Measurements from ENCODE around the gene LMNB1.
"Not testable (repeated sequence)": the region's sequence is repeated elsewhere in the genome, so short reads cannot be mapped to it uniquely, and the experiment has no call there.

Gene LMNB1

DNA sequence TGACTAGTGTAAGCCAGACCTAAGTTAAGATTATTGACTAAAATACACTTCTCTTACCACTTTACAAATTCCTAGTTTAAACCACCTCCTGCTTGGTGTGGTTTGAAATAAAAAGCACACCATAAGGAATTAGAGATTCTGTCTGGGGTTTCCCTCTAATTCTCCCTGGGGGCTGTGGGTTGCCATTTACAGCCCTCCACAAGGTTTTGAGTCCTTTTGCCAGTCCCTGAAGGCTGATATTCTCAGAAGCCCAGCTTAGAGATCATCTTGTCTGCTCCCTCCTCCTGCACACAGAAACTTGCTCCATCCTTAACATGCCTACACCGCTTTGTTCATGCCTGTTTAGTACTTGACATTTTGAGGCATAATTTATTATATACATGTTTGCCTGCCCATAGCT lies 7.2 kb upstream of the LMNB1 start:
- Histone ChIP-seq H3K9me2 (ENCODE audit: low read depth, low read length) (no peaks in the 10 kb centered on the region), H3K4me3 (ENCODE audit: low read depth, low read length, poor library complexity, severe bottlenecking) (no peak overlapping the region), H3K36me3 (ENCODE audit: insufficient read depth, low read length) (no peaks in the 10 kb centered on the region), H3F3A (ENCODE audit: insufficient read depth, low read length) (peaks cover 5% of the 10 kb centered on the region; the same call in 1 of the 2 replicates), H4K20me1 (ENCODE audit: insufficient read depth, low read length) (no peaks in the 10 kb centered on the region), H3K27ac (ENCODE audit: low read depth, low read length, poor library complexity, severe bottlenecking) (no peak overlapping the region), H2AFZ (ENCODE audit: low read length) (no peak overlapping the region), H3K9ac (ENCODE audit: low read length) (no peak overlapping the region), H3K79me2 (ENCODE audit: insufficient read depth, low read length) (no peaks in the 10 kb centered on the region), H3K27me3 (ENCODE audit: insufficient read depth, low read length) (no peaks in the 10 kb centered on the region), H3K4me2 (ENCODE audit: low read length) (no peak overlapping the region), H3K4me1 (ENCODE audit: insufficient read depth, low read length, severe bottlenecking) (no peaks in the 10 kb centered on the region), H3K9me3 (ENCODE audit: low read length) (no peaks in the 10 kb centered on the region)
- no peak for TF ChIP-seq EZH2 (IDR thresholded peaks at IDR 0.05; ENCODE audit: borderline replicate concordance, low read length)
- no peak for TF ChIP-seq CTCF (IDR thresholded peaks at IDR 0.05; ENCODE audit: low read length)

DNA sequence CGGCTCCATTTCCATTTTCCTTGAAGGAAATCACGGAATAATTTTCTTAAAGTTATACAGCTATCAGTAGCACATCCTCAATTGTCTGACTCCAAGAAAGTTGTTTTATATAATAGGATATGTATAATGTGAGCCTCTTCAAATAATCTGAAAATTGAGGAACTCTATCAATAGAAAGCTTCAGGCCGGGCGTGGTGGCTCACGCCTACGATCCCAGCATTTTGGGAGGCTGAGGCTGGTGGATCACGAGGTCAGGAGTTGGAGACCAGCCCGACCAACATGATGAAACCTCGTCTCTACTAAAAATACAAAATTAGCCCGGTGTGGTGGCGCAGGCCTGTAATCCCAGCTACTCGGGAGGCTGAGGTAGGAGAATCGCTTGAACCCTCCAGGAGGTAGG lies 3.4 kb upstream of the LMNB1 start:
- not testable (repeated sequence) for H3K9me3 ChIP-seq (ENCODE audit: low read length); H2AFZ ChIP-seq (ENCODE audit: low read length); H4K20me1 ChIP-seq (ENCODE audit: insufficient read depth, low read length); H3K27me3 ChIP-seq (ENCODE audit: insufficient read depth, low read length); H3K79me2 ChIP-seq (ENCODE audit: insufficient read depth, low read length); H3K9me2 ChIP-seq (ENCODE audit: low read depth, low read length); H3K4me2 ChIP-seq (ENCODE audit: low read length); H3K27ac ChIP-seq (ENCODE audit: low read depth, low read length, poor library complexity, severe bottlenecking); H3F3A ChIP-seq (ENCODE audit: insufficient read depth, low read length); H3K4me3 ChIP-seq (ENCODE audit: low read depth, low read length, poor library complexity, severe bottlenecking); H3K9ac ChIP-seq (ENCODE audit: low read length)
- Histone ChIP-seq H3K36me3 (ENCODE audit: insufficient read depth, low read length) (peaks cover 10% of the 10 kb centered on the region; the same call in 1 of the 2 replicates), H3K4me1 (ENCODE audit: insufficient read depth, low read length, severe bottlenecking) (peaks cover 12% of the 10 kb centered on the region)

- peaks cover 12% of the 10 kb centered on the region for H3K79me2 ChIP-seq (ENCODE audit: insufficient read depth, low read length)
- not testable (repeated sequence) for H4K20me1 ChIP-seq (ENCODE audit: insufficient read depth, low read length); H3K4me2 ChIP-seq (ENCODE audit: low read length); H3K9ac ChIP-seq (ENCODE audit: low read length); H3K9me3 ChIP-seq (ENCODE audit: low read length); H3K27ac ChIP-seq (ENCODE audit: low read depth, low read length, poor library complexity, severe bottlenecking); H3K27me3 ChIP-seq (ENCODE audit: insufficient read depth, low read length); H3F3A ChIP-seq (ENCODE audit: insufficient read depth, low read length); H2AFZ ChIP-seq (ENCODE audit: low read length); H3K4me3 ChIP-seq (ENCODE audit: low read depth, low read length, poor library complexity, severe bottlenecking); H3K9me2 ChIP-seq (ENCODE audit: low read depth, low read length)
- H3K36me3 ChIP-seq (ENCODE audit: insufficient read depth, low read length), result peaks cover 13% of the 10 kb centered on the region; the same call in 1 of the 2 replicates
- H3K4me1 ChIP-seq (ENCODE audit: insufficient read depth, low read length, severe bottlenecking), result peaks cover 17% of the 10 kb centered on the region
These were observed 2.3 kb upstream of the LMNB1 start for GRCh38 chr5:126774595-126774994.

DNA sequence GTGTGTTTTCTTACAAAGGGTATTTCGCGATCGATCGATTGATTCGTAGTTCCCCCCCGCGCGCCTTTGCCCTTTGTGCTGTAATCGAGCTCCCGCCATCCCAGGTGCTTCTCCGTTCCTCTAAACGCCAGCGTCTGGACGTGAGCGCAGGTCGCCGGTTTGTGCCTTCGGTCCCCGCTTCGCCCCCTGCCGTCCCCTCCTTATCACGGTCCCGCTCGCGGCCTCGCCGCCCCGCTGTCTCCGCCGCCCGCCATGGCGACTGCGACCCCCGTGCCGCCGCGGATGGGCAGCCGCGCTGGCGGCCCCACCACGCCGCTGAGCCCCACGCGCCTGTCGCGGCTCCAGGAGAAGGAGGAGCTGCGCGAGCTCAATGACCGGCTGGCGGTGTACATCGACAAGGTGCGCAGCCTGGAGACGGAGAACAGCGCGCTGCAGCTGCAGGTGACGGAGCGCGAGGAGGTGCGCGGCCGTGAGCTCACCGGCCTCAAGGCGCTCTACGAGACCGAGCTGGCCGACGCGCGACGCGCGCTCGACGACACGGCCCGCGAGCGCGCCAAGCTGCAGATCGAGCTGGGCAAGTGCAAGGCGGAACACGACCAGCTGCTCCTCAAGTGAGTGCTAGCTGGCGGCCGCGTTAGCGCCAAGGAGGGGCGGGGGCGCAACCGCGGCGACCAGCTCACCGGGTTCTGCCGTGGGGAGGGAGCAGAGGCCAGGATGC lies 480 bp downstream of the LMNB1 start:
- peak overlapping the region; percentile 94 for H3K27ac ChIP-seq (ENCODE audit: low read depth, low read length, poor library complexity, severe bottlenecking)
- H3K4me1 ChIP-seq (ENCODE audit: insufficient read depth, low read length, severe bottlenecking), result peaks cover 43% of the 10 kb centered on the region
- no peaks in the 10 kb centered on the region for H3F3A ChIP-seq (ENCODE audit: insufficient read depth, low read length)
- peak overlapping the region; percentile 63 for H3K4me2 ChIP-seq (ENCODE audit: low read length)
- H3K79me2 ChIP-seq (ENCODE audit: insufficient read depth, low read length), result peaks cover 40% of the 10 kb centered on the region
- no peaks in the 10 kb centered on the region for H3K27me3 ChIP-seq (ENCODE audit: insufficient read depth, low read length)
- H3K4me3 ChIP-seq (ENCODE audit: low read depth, low read length, poor library complexity, severe bottlenecking), result peak overlapping the region; percentile 79
- H3K9me2 ChIP-seq (ENCODE audit: low read depth, low read length), result no peaks in the 10 kb centered on the region
- no peaks in the 10 kb centered on the region for H3K9me3 ChIP-seq (ENCODE audit: low read length)
- H2AFZ ChIP-seq (ENCODE audit: low read length), result no peak overlapping the region
- H3K9ac ChIP-seq (ENCODE audit: low read length), result peak overlapping the region; percentile 92
- no peaks in the 10 kb centered on the region for H4K20me1 ChIP-seq (ENCODE audit: insufficient read depth, low read length)
- peaks cover 29% of the 10 kb centered on the region for H3K36me3 ChIP-seq (ENCODE audit: insufficient read depth, low read length)
- TF ChIP-seq CTCF (IDR thresholded peaks at IDR 0.05; ENCODE audit: low read length) (no peak), EZH2 (IDR thresholded peaks at IDR 0.05; ENCODE audit: borderline replicate concordance, low read length) (no peak)

Measured in OCI-LY1 (cell line).